GM13977 (cell line): ENCODE measurements around the gene DNAAF1.

Source experiments
- DNase-seq: peaks from one replicate; pipeline ENCODE4 v3.0.0; 2012; ENCODE audit warnings: low spot score
- in situ Hi-C: fragments of 300-500 bp; cut with MboI; formaldehyde crosslinking; loops from one replicate; pipeline ENCODE4 v1.12.0; 2022; ENCODE audit warnings: low sequenced_read_pairs, low pct_unique_long_range_greater_than_20kb, mixed read lengths, inconsistent platforms; ENCODE audit not compliant: unreplicated experiment
- TF ChIP-seq, protein P1 (sequence below): IDR thresholded peaks from 2 replicates; pipeline ENCODE4 v1.5.1; 2012; ENCODE audit warnings: mild to moderate bottlenecking, control low read depth; ENCODE audit not compliant: insufficient read depth; ENCODE audit errors: extremely low read depth, missing control alignments

The DNAAF1 gene

DNA sequence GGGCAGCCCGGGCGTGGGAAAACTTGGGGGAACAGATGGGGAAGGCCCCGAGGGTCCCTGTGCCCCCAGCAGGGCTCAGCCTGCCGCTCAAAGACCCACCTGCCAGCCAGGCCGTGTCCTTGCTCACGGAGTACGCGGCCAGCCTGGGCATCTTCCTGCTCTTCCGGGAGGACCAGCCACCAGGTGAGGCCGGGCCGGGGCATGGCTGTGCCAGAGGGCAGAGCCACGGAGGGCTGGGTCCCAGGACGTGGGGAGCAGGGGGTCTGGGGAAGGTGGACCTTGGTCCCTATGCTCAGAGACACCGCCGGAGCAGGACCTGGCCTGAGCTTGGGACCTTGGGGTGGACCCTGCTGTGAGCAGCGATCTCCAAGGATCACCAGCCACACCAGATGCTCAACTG lies 46.4 kb downstream of the DNAAF1 start:
- TF ChIP-seq, protein P1, sequence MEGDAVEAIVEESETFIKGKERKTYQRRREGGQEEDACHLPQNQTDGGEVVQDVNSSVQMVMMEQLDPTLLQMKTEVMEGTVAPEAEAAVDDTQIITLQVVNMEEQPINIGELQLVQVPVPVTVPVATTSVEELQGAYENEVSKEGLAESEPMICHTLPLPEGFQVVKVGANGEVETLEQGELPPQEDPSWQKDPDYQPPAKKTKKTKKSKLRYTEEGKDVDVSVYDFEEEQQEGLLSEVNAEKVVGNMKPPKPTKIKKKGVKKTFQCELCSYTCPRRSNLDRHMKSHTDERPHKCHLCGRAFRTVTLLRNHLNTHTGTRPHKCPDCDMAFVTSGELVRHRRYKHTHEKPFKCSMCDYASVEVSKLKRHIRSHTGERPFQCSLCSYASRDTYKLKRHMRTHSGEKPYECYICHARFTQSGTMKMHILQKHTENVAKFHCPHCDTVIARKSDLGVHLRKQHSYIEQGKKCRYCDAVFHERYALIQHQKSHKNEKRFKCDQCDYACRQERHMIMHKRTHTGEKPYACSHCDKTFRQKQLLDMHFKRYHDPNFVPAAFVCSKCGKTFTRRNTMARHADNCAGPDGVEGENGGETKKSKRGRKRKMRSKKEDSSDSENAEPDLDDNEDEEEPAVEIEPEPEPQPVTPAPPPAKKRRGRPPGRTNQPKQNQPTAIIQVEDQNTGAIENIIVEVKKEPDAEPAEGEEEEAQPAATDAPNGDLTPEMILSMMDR: no peak
- in situ Hi-C loops: no loop called here
- DNase-seq: no peak

DNA sequence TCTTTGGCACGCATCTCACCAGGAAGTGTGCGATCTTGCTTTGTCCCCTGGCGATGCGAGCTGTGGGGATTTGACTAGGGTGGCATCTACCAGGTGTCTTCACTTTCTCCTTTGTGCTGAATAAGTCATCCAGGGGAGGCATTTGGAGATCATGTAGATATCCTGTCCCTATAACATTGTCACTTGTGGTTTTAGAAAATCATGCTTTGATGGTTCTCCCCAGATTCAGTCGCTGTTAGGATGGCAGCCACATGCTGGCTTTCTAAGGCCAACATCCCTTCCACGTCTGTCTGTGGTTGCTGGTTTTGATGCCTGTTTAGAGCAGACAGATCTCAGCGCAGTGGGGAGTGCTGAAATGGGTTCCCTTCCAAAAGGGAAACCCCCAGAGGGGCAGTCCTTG lies 48.4 kb downstream of the DNAAF1 start:
- no peak for DNase-seq
- TF ChIP-seq, protein P1: no peak
- in situ Hi-C loops: no loop called here

DNA sequence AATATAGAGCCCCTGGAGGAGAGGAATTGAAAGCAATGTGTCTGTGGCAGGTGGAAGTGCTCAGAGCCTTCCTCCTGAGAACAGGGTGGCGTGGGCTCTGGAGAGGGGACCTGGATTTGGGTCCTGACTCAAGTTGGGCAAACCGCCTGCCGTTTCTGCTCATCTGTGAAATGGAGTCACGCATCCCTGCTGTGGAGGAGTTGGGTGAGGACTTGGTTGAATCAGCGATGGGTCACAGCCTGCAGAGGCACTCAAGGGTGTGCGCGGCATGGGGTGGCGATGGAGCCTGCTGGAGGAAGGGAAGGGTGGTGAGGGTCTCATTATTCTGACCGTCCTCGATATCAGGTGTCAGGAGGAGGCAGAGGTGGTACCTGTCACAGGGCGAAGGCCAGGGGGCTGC lies 48.9 kb downstream of the DNAAF1 start:
- in situ Hi-C loops: no loop called here
- DNase-seq: no peak
- TF ChIP-seq, protein P1: no peak

DNA sequence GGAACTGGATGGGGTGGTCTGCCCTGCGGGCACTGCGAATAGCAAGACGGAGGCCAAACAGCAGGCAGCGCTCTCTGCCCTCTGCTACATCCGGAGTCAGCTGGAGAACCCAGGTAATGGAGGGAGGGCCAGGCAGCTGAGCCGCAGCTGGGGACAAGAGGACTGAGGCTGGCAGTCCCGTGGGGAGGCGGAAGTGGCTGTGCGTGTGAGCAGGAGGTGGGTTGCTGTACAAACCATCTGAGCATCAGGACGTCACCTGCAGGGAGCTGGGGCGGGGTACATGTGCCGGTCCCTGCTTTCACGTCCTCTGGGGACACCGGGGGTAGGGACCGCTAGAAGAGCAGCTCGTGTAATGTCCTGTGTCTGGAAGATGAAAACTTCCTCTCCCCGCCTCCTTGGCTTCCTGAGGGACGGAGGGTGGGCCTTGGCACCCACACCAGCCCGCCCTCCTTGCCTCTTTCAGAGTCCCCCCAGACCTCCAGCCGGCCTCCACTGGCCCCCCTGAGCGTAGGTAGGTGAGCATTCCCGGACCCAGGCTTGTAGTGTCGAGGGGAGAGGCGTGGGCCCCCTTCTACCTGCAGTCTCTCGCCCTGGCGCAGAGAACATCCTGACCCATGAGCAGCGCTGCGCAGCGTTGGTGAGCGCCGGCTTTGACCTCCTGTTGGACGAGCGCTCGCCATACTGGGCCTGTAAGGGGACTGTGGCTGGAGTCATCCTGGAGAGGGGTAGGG lies 49.5 kb downstream of the DNAAF1 start:
- TF ChIP-seq, protein P1: no peak
- peak; percentile 57 for DNase-seq
- in situ Hi-C loops: no loop called here

- no peak for DNase-seq
- in situ Hi-C loops: no loop called here
- TF ChIP-seq, protein P1: no peak
Observed at GRCh38 chr16:84195201-84196093, 50.3 kb downstream of the DNAAF1 start.

DNA sequence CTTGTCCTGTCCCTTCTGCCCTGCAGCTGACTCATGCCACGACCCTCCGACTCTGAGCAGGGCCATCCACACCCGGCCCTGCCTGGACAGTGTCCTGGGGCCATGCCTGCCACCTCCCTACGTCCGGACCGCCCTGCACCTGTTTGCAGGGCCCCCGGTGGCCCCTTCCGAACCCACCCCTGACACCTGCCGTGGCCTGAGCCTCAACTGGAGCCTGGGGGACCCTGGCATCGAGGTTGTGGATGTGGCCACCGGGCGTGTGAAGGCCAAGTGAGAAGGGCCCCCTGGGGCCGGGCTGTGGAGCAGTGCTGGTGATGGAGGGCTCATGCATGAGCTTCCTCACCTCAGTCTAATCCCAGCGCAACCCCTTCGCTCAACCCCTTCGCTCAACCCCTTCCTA lies 51.0 kb downstream of the DNAAF1 start:
- in situ Hi-C loops: no loop called here
- DNase-seq: no peak
- TF ChIP-seq, protein P1: no peak
